GM19395 (cell line): ENCODE data around the gene KLHL6.
"Not testable (repeated sequence)": the region's sequence is repeated elsewhere in the genome, so short reads cannot be mapped to it uniquely, and the experiment has no call there.

ENCODE experiments used
- ATAC-seq: cut with Tn5 transposase; IDR thresholded peaks from one replicate; pipeline ENCODE4 v1.9.1; 2021; ENCODE audit warnings: mild to moderate bottlenecking, moderate library complexity; ENCODE audit not compliant: unreplicated experiment

KLHL6 gene

GRCh38 chr3:183455089-183455488, 100.4 kb downstream of the KLHL6 start:
- ATAC-seq = no peak

- no peak for ATAC-seq
Observed at GRCh38 chr3:183454064-183454463, 101.4 kb downstream of the KLHL6 start.

- no peak for ATAC-seq
Observed at GRCh38 chr3:183449791-183450190, 105.7 kb downstream of the KLHL6 start.

- ATAC-seq = no peak
Observed at GRCh38 chr3:183449391-183449790, 106.1 kb downstream of the KLHL6 start.

GRCh38 chr3:183448369-183449128, 107.0 kb downstream of the KLHL6 start:
- no peak for ATAC-seq

GRCh38 chr3:183447206-183448001, 108.1 kb downstream of the KLHL6 start:
- ATAC-seq = peak; percentile 91

- no peak for ATAC-seq
Observed at GRCh38 chr3:183446838-183447205, 108.7 kb downstream of the KLHL6 start.

- no peak for ATAC-seq
Observed at GRCh38 chr3:183444748-183445147, 110.8 kb downstream of the KLHL6 start.

GRCh38 chr3:183443395-183444385, 111.8 kb downstream of the KLHL6 start:
- no peak for ATAC-seq

- ATAC-seq = no peak
Observed at GRCh38 chr3:183442994-183443393, 112.5 kb downstream of the KLHL6 start.

GRCh38 chr3:183440521-183440920, 115.0 kb downstream of the KLHL6 start:
- ATAC-seq = not testable (repeated sequence)

- no peak for ATAC-seq
Observed at GRCh38 chr3:183439515-183439914, 116.0 kb downstream of the KLHL6 start.

GRCh38 chr3:183438735-183439134, 116.8 kb downstream of the KLHL6 start:
- ATAC-seq = no peak

- no peak for ATAC-seq
Observed at GRCh38 chr3:183437666-183438564, 117.6 kb downstream of the KLHL6 start.
